TTC549 (cell line): ENCODE data around the gene ZNF316.
"Not testable (repeated sequence)": the region's sequence is repeated elsewhere in the genome, so short reads cannot be mapped to it uniquely, and the experiment has no call there.

ENCODE experiments used
- FAIRE-seq: peaks from 2 replicates; lab custom pipeline; 2012; peaks lifted over from hg19 to GRCh38; lab: Jason Lieb, UNC

ZNF316 gene

GRCh38 chr7:6621195-6622133, 15.7 kb upstream of the ZNF316 start:
- no peak for FAIRE-seq

DNA sequence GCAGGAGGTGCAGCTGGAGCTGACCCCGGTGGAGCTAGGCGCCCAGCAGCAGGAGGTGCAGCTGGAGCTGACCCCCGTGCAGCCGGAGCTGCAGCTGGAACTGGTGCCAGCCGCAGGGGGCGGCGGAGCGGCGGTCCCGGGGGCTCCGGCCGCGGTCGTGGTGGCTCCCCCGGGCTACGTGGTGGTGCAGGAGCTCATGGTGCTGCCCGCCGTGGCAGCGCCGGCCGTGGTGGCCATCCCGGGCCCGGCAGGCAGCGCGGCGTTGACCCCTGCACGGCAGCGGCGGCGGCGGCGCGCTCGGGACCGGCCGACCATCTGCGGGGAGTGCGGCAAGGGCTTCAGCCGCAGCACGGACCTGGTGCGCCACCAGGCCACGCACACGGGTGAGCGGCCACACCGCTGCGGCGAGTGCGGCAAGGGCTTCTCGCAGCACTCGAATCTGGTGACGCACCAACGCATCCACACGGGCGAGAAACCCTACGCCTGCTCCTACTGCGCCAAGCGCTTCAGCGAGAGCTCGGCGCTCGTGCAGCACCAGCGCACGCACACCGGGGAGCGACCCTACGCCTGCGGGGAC, 14.9 kb upstream of the ZNF316 start:
- FAIRE-seq: no peak

- no peak for FAIRE-seq
These were observed 13.4 kb upstream of the ZNF316 start for GRCh38 chr7:6623589-6624245.

DNA sequence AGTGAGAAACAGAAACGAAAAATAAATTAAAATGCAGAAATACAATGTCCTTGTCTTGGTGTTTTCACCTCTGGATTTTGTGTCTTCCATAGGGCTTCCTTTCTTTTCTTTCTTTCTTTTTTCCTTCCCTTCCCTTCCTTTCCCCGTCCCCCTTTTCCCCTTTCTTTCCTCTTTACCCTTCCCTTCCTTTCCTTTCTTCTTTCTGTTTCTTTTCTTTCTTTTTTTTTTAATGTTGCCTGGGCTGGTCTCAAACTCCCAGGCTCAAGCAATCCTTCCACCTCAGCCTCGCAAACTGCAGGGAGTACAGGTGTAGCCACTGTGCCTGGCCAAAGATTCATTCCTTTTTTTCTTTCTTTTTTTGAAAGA, 12.9 kb upstream of the ZNF316 start:
- no peak for FAIRE-seq

- no peak for FAIRE-seq
These were observed 9.1 kb upstream of the ZNF316 start for GRCh38 chr7:6628045-6628444.

- no peak for FAIRE-seq
These were observed 6.9 kb upstream of the ZNF316 start for GRCh38 chr7:6630007-6630849.

- FAIRE-seq: no peak
These were observed 5.5 kb upstream of the ZNF316 start for GRCh38 chr7:6631605-6632004.

DNA sequence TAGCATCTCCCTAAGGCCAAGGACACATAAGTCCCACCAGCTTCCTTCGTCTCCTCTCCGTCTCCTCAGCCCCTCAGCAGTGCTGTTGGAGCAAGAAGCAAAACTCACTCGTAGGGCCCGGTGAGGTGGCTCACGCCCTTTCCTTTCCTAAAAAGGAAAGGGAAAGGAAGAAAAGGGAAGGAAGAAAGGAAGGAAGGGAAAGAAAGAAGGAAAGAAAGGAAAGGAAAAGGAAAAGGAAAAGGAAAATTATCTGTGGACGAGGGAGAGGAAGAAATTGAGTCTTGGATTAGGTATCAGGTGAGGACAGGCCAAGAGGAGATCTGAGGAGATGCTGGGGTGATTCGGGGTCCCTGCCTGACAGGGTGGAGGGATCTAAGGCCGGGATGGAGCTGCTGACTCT, 3.1 kb upstream of the ZNF316 start:
- FAIRE-seq: no peak

DNA sequence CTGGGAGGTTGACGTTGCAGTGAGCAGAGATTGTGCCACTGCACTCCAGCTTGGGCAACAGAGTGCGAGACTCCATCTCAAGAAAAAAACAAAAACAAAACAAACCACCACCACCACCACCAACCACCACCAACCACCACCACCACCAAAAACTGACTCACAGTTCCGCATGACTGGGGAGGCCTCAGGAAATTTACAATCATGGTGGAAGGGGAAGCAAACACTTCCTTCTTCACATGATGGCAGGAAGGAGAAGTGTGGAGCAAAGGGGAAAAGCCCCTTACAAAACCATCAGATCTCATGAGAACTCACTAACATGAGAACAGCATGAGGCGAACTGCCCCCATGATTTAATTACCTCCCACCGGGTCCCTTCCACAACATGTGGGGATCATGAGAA, 2.1 kb upstream of the ZNF316 start:
- FAIRE-seq: not testable (repeated sequence)

DNA sequence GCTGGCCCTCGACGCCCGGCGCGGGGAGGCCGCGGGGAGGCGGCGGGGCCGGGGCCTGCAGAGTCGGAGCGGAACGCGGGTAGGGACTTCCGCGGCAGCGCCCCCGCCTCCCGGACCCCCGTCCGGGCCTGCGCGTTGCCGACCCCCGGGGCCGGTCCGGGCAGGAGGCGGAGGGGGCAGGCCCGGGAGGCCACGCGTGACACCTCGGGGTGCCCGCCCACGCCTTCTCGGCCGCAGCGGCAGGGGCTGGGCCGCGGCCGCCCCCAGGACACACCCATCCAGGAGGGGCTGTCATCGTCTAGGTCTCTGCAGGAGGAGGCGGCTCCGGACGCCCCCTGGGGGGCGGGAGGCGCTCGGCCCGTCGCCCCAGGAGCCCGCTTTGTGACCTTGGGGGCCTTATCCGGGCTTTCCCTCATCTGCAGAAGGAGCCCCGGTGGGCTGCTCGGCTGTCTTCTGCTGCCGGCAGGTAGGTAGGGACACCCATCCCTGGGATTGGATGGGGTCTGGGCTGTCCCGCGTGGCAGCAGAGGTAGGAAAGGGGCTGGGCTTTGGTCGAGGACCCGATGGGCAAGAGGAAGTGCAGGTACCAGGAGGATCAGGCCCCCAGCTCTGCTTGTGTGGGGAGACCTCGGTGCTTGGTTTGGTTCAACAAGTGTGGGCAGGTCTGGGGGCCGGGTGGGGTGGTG, 569 bp downstream of the ZNF316 start:
- no peak for FAIRE-seq

DNA sequence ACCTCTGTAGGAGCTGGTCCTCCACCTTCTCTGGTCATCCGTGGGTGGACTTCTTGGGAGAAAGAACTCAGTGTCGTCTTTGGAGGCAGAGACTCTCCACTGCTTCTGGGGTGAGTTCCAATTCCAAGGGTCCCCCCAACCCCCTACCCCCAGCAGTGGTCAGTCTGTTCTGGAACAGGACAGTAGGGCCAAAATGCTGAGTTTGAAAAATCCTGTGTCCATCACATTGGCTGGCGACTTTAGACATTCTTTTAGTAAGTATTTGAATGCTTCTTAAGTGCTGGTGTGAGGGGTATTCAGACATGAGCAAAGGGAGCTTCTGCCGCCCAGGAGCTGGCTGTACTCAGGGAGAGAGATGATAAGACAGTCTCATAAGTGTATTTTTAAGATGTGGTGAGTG, 1.9 kb downstream of the ZNF316 start:
- FAIRE-seq: no peak

DNA sequence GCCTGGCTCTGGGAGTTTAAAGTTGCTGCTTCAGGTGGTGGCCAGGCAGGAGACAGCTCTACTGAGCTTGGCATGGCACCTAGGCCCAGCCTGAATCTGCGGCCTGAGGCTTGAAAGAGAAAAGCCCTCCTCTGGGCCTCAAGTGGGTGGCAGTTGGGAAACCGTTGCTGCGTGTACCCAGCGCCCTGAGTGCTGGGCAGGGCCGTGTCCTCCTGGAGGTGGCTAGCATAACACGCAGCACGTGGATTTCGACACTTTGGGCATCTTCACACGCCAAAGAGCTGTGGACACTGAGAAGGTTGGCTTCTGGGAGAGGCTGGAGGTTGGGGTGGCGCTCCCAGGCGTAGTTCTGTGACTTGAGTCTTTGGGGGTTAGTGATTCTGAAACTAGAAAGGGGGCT, 2.5 kb downstream of the ZNF316 start:
- no peak for FAIRE-seq

DNA sequence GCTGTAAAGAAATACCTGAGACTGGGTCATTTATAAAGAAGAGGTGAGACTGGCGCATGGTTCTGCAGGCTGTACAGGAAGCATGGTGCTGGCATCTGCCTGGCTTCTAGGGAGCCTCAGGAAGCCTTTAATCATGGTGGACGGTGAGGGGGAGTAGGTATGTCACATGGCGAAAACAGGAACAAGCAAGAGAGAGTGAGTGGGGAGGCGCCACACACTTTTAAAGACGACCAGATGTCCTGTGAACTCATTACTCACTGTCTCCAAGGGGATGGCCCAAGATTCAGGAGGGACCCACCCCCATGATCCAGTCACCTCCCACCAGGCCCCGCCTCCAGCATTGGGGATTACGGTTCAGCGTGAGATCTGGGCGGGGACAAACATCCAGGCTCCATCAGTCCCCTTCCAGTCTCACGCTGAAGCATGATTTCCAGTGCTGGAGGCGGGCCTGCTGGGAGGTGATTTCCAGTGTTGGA, 3.2 kb downstream of the ZNF316 start:
- no peak for FAIRE-seq

DNA sequence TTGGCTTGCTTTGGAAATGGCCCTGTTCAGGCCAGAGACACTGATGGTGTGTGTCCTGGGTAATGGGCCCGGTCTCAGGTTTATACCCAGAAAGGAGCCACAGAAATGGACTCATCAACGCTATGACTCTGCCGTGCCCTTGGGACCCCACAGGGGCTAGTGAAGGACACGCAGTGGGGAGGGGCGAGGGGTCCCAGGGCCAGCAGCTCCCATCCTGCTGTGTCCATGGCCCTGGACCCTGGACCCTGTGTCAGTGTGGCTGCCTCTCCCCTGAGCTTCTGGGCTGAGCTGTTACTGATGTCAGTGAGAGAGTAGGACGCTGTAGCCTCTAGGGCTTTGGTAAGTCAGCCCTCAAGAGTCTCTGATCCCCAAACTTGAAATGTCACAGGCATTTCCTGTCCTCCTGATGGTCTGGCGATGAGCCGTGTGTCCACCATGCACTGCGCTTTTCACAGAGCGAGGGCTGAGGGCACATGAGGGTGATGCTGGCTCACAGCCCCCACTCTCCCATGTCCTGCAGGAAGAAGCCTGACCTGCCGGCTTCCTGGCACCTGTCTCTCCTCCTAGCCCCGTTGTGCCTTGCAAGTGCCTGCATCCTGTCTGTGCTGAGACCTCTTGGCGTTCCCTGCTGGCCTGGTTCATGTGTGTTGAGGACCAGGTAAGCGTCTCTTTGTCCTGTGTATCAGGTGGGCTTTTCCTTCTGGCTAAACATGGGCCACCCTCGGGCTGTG, 4.4 kb downstream of the ZNF316 start:
- FAIRE-seq: no peak

GRCh38 chr7:6642239-6642839, 5.2 kb downstream of the ZNF316 start:
- FAIRE-seq: no peak

- no peak for FAIRE-seq
These were observed 5.9 kb downstream of the ZNF316 start for GRCh38 chr7:6642861-6643640.

DNA sequence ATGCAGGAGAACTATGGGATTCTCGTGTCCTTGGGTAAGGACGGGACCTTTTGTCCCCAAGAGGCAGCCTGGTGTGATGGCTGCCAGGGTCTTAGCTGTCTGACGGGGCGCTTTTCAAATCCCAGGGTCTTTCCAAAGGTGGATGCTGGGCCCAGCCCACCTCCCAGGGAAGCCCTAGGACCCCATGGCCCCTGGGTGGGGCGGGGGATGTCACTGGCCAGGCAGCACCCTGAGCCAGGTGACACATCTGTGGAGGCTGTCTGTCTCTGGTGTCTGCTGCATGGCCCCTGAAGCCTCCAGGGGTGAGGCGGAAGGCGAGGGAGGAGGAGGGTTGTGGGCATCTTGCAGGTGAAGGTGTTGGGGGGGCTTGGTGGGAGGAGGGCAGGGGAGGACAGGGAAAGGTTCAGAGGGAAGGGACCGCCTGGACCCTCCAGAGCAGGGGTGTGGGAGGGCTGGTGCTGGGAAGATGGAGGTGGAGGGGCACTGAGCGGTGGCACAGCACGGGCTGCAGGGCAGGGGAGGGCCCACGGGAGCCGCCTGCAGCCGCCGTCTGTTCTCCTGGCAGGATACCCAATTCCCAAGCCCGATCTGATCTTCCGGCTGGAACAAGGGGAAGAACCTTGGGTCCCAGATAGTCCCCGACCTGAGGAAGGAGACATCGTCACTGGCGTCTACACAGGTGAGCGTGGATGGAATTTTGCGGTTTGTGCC, 7.0 kb downstream of the ZNF316 start:
- FAIRE-seq: no peak

DNA sequence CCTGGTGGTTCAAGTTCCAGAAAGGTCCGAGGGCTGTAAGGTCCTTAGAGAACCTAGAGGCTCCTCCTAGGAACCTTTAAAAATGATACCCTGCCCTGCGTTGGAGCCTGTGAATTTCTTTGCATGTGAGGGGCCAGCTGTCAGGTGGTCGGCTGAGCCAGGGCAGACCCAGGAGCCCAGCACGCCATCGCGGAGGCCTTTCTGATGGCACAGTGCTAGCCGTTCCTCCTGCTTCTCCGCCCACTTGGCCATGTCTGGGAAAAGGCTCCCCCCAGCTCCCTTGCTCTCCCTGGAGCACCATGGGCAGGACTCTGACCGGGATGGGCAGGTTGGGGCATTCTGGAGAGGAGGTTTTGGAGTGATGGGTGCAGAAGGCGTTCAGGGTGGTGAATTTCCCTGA, 7.6 kb downstream of the ZNF316 start:
- FAIRE-seq: no peak

DNA sequence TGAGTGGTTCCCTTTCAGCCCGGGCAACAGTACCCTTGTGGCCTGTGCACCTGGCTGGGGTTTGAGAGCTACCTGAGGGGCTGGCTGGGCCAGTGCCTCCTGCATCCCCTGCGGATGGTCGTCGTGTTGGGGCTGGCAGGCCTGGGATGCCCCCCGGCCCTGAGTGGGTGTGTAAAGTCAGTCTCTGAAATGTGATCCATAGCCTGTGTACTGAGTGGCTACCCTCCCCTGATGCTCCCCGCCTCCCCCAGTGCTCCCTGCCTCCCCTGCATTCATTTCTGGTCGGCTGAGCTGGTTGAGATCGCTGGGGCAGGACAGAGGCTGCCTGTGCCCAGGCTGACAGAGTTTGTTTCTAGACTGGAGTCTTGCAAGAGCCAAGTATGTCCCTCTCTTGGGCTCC, 9.3 kb downstream of the ZNF316 start:
- no peak for FAIRE-seq
